Muscle of back (tissue), 11 donors: Measurements from ENCODE around the gene KRTAP10-8. TPM values are rescaled to one million over a fixed set of nuclear protein-coding genes. Genes with fewer than 3 reads are reported as not detected.
"Not testable (repeated sequence)": the region's sequence is repeated elsewhere in the genome, so short reads cannot be mapped to it uniquely, and the experiment has no call there.

Experiments used
- DNase-seq, 3 donors: peaks; one replicate each; pipeline versions ENCODE4 v3.0.0 to v3.0.0-alpha.2; 2013
- polyA plus RNA-seq, 10 donors: library from polyadenylated mRNA; unstranded; fragments of 120-200 nt; gene quantifications; one replicate each; pipeline ENCODE4 v1.2.1, GENCODE V29; 2013; ENCODE audit not compliant: insufficient read length in 10 of 10

KRTAP10-8 gene
- polyA plus RNA-seq, 10 donors = not detected

DNA sequence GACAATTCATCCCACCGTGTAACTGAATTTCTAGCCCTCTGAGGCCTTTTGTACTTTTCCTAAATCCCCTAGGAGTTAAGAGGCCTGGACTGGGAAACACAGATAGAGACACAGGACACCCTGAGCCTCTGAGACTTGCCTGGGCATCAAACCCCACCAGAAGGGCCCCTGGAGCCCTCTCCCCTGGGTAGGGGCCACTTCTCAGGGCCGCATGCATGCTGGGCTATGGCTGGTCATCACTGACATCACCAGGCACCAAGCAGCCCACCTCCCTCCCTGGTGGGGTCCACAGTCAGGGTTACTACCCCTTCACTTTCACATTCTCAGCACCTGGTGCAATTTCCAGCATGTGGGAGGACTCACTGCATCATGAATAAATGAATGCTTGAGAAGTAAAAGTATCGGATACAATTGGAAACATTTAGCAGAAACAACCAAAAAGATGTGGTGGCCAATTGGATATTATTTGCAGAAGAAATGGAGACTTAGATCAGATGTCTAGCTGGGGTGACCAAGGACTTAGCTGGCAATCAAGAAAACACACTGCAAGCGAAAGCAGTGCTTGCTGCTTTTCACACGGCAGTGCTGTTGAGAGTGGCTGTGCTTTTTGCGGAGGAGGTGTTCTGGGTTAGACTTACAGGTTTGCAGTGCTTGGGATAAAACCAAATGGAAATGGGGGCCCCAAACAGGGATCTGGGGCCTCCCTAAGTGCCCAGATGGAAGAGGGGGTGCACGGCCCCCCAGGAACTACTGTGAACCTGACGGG is 12.4 kb upstream of the KRTAP10-8 start:
- no peak for DNase-seq

DNA sequence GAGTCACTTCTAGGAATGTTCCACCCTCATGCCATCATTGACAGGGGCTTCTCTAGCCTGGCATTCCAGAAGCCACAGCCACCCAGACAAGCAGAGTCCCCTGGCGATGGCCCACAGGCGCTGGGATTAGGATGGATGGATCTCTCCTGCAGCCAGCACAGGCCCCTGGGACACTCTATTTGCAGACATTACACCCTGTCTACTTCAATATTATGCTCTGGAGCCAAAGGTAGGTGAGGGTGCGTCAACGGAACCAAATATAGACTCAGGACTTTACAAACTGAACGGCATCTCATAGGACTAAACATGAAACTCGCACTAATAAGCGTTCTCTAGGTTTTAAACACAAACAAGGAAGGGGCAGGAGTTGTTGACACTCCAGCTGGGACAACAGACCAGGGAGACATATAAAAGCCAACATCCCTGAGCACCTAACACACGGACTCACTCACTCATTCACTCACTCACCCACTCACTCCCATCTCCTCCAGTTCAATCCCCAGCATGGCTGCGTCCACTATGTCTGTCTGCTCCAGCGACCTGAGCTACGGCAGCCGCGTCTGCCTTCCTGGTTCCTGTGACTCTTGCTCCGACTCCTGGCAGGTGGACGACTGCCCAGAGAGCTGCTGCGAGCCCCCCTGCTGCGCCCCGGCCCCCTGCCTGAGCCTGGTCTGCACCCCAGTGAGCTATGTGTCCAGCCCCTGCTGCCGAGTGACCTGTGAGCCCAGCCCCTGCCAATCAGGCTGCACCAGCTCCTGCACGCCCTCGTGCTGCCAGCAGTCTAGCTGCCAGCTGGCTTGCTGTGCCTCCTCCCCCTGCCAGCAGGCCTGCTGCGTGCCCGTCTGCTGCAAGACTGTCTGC is 11.5 kb upstream of the KRTAP10-8 start, which contains the start of gene KRTAP10-7:
TSS of gene KRTAP10-7 (plus strand) at position 480 of the 861 bp plus-strand sequence. CDS start at position 505, 25 bp downstream.
- not testable (repeated sequence) for DNase-seq

GRCh38 chr21:44601091-44601490 is 10.8 kb upstream of the KRTAP10-8 start:
- DNase-seq = not testable (repeated sequence)

DNA sequence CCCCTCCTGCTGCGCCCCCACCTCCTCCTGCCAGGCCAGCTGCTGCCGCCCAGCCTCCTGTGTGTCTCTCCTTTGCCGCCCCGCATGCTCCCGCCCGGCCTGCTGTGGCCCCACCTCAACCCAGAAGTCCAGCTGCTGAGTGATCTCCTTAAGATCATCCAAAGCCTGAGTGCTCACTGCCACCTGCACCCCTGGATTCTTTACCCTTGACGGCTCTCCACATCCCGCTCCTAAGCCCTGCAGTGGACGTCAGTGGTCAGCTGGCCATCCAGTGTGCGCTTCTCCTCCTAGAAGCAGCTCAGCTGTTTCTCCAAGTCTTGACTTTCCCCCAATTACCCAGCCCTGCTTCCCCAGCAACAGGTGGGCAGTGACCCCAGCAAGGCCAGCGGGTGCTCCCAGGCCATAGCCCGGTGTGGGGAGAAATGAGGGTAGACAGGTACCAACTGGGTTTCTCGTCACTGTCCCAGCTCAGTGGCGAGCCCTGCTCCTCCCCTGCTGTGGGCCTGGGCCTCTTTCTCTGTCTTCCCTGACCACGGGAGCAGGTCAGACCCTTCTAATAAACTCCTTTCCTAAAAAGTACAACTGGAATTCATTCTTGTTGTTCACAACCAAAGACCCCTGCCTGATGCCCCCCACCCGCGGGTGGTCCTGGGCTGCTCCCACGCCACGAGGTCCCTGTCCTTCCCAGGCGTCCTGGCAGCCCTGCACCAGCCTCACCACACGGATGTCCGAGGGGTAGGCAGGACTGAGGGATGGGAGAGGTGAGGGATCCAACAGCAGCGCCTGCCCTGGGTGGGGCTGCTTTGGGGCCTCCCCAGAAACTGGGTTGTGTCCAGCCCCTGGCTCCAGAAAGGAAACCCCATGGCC is 10.1 kb upstream of the KRTAP10-8 start:
- DNase-seq = no peak

- no peak for DNase-seq
These were observed 9.4 kb upstream of the KRTAP10-8 start for GRCh38 chr21:44602463-44602850.

- DNase-seq = no peak
These were observed 8.6 kb upstream of the KRTAP10-8 start for GRCh38 chr21:44603109-44603875.

GRCh38 chr21:44603911-44604310 is 8.0 kb upstream of the KRTAP10-8 start:
- DNase-seq = no peak

GRCh38 chr21:44606495-44606894 is 5.4 kb upstream of the KRTAP10-8 start:
- DNase-seq = no peak

DNA sequence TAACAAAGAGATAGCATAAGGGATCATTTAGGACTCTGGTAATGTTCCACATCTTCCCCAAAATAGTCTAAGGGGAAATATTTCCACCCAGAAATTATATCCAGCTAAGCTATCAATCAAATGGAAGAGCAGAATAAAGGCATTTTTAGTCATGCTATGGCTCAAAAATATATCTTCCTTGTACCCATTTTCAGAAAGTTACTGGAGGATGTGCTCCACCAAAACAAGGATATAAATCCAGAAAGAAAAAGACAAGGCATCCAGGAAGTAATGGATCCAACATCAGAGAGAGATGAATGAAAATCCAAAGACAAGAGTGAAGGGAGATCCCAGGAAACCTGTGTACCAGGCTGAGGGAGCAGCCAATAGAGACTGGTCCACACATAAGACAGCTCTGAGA is 2.7 kb upstream of the KRTAP10-8 start:
- DNase-seq = no peak

- not testable (repeated sequence) for DNase-seq
These were observed 1.6 kb upstream of the KRTAP10-8 start for GRCh38 chr21:44610157-44610843.

DNA sequence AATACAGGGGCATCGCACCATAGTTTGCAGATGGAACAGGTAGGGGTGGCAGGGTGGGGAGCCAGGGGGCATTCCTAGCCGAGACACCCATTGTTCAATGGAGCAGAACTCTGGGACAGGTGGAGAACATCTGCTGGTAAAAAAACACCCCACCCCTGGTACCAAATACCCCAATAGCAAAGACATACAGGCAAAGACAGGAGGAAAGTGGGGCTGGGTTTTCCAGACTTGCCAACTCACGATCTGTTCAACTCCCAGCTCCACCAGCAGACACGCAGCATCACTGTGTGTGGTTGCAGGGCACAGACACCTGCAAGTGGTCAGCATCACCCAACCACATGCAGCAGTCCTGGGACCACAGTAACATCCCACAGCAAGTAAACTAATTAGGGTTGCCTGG is 328 bp upstream of the KRTAP10-8 start:
- no peak for DNase-seq

DNA sequence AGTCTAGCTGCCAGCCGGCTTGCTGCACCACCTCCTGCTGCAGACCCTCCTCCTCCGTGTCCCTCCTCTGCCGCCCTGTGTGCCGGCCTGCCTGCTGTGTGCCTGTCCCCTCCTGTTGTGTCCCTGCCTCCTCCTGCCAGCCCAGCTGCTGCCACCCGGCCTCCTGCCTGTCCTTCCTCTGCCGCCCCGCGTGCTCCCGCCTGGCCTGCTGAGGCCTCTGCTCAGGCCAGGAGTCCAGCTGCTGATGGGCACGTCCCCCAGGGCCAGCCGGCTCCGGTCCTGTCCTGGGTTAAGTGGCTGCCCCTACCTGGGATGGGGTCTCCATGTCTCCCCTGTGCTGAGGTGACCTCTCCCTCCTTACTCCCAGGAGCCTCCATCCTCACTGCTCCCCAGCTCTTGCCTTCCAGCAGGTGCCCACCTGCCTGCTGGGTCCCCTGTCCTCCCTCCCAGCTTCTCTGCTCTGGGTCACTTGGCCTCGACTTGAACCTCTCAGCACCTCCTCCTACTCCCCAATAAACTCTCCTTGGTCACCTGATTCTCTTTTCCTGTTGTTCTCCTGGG is 870 bp downstream of the KRTAP10-8 start:
- DNase-seq = no peak

DNA sequence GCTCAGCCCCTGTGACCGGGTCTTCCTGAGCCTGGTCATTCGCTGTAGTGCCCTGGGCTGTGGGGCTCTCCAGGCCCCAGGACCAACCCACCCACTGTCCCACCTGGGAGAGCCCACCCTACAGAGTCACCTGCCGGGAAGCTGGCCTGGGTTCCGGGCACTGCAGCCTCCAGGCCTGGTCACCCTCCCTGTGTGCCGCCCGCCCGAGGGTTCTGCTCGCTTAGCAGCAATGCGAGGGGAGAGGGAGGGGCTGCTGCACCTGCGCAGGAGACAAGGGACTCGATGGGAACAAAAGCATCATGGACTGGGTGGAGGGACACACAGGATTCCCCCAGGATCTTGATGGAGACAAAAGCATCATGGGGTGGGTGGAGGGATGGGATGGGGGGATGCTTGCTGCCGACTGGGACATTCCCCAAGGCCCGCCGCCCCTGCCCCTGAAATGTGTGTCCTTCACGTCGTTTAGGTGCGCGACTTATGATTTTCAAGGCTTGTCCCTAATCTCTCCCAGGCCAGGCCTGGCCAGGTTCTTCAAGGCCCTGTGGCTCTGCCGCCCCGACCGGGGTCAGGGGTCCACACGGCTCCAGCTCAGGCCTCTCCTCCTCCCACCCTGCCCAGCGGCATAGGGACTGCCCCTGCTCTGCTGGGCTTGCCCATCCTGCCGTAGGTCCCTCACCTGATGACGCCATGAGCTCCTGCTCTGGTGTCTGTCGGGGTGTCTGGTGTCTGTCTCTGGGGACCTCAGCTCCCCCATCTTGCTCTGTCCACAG is 1.7 kb downstream of the KRTAP10-8 start:
- DNase-seq = no peak

GRCh38 chr21:44614161-44614631 is 2.3 kb downstream of the KRTAP10-8 start:
- no peak for DNase-seq

- no peak for DNase-seq
These were observed 3.1 kb downstream of the KRTAP10-8 start for GRCh38 chr21:44614961-44615391.

DNA sequence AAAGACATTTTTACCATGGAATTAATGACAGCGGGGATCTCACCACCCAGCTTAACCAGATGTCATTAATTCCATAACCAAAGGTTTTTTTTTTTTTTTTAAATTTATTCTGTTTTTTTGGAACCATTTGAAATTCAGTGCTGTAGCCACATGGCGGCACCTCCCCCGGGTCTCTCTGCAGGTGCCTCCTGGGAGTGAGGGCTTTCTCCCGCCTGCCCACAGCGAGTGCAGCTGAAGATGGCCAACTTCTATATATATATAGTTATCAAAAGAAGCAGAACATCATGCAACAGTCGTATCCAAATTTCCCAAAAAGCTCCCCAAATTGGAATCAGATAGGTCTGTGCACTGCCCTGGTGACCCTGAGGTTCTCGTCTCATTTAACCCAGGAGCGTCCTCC is 3.6 kb downstream of the KRTAP10-8 start:
- DNase-seq = no peak

DNA sequence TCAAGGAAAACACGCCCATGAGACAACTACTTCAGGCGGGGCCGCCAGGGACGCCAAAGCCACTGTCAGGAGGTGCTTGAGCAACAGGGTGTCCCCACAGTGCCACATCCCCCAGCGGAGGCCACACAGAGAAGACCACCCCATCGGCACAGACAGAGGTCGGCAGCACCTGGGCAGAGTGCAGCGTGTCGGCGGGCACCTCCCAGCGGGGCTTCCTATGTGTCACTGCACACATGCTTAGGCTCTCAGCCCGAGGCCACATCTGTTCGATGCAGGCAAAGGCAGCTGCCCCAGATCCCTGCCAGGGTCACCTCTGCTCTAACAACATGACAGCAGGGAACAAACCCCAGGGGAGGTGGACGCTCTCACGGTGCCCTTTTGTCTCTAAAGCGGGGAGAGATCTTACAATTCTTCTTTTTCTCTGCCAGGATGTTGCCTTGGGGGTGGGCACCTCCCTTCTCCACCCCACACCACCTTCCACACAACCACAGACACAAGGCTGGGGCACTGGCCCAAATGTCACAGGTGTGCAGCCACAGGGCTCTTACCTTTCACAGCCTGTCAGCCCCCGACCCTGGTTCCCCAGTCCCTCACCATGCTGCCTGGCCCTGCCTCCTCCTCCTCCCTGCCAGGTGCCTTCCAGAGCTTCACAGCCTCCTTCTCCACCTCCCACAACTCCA is 4.2 kb downstream of the KRTAP10-8 start:
- no peak for DNase-seq

- DNase-seq = no peak
These were observed 4.7 kb downstream of the KRTAP10-8 start for GRCh38 chr21:44616591-44616926.

DNA sequence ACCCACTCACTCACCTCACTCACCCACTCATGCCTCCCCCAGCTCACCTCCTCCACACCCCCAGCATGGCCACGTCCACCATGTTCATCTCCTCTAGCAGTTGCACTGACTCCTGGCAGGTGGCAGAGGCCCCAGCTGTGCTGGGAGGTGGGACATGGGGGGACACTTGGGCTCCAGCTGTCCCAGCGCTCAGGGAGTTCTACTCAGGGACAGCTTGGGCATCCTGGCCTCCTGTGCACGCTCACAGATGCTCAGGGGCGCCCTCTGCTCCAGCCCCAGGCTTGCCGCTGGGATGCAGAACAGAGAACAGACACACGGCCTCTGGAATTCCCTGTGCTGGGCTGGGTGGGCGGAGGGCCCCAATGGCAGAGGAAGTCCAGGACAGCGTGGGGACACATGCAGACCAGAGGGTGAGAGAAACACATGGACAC is 5.2 kb downstream of the KRTAP10-8 start:
- DNase-seq = no peak
